ENCODE data around the gene LSM5. TPM values are rescaled to one million over a fixed set of nuclear protein-coding genes. Genes with fewer than 3 reads are reported as not detected.

The LSM5 gene
- total RNA-seq, 1 experiment from 2014 or later = 108 TPM

DNA sequence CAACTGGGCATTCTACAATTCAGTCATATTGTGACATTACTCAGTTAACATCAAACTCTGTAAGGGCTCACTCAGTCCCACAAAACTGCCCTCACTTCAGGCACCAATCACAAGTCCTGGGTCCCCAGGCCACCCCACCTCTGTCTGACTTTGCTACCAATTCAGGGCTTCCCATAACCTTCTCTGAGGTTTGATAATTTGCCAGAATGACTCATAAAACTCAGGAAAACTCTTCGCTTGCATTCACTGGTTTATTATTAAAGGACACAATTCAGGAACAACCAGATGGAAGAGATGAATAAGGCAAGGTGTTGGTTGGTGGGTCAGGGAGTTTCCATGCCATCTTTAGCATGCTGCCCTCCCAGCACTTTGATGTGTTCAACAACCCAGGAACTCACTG is 46.4 kb upstream of the LSM5 start:
- Histone ChIP-seq H2BK5ac (ENCODE audit: insufficient read length, low read length) (no peak overlapping the region), H2BK20ac (ENCODE audit: low read depth, low read length, poor library complexity, severe bottlenecking) (no peak overlapping the region), H4K91ac (ENCODE audit: insufficient read length, low read depth, low read length) (no peak overlapping the region), H2AFZ (ENCODE audit: low read length) (no peak overlapping the region), H3K9ac (ENCODE audit: extremely low read depth, insufficient read length, low read length) (no peak overlapping the region), H3K27ac (ENCODE audit: insufficient read length, low read depth, low read length) (no peak overlapping the region), H3K79me2 (ENCODE audit: insufficient read depth, low read length) (peaks cover 2% of the 10 kb centered on the region; the same call in 1 of the 2 replicates), H4K5ac (ENCODE audit: insufficient read length, low read depth, low read length) (no peak overlapping the region), H3K9me3 (ENCODE audit: control insufficient read depth, low read depth, low read length) (no peaks in the 10 kb centered on the region), H3K18ac (ENCODE audit: insufficient read length, low read depth, low read length) (no peak overlapping the region), H3T11ph (ENCODE audit: low read length) (no peak overlapping the region), H4K20me1 (ENCODE audit: control insufficient read depth, insufficient read depth, insufficient read length) (no peaks in the 10 kb centered on the region), H3K4me1 (ENCODE audit: insufficient read depth, low read length) (peaks cover 7% of the 10 kb centered on the region; the same call in 1 of the 2 replicates), H3K56ac (ENCODE audit: insufficient read length, low read depth, low read length) (no peak overlapping the region), H2BK12ac (ENCODE audit: insufficient read length, low read depth, low read length) (no peak overlapping the region), H2BK15ac (ENCODE audit: low read depth, low read length) (no peak overlapping the region), H2AK5ac (ENCODE audit: insufficient read length, low read length) (no peak overlapping the region), H3K23me2 (ENCODE audit: insufficient read length, low read depth, low read length, poor library complexity, severe bottlenecking) (no peaks in the 10 kb centered on the region), H3K79me1 (ENCODE audit: insufficient read depth, low read depth, low read length, poor library complexity, severe bottlenecking) (no peaks in the 10 kb centered on the region), H4K8ac (replicated peaks; ENCODE audit: insufficient read length, low read depth, low read length) (no peak overlapping the region), H3K27me3 (ENCODE audit: insufficient read depth, low read length) (no peaks in the 10 kb centered on the region), H3K23ac (ENCODE audit: insufficient read length, low read depth, low read length) (no peak overlapping the region), H3K4ac (ENCODE audit: low read depth, low read length) (no peak overlapping the region), H3K14ac (ENCODE audit: insufficient read depth, low read length) (no peak overlapping the region), H2BK120ac (ENCODE audit: low read depth, low read length, poor library complexity, severe bottlenecking) (no peak overlapping the region), H3K4me2 (ENCODE audit: insufficient read depth, insufficient read length, low read length) (no peak overlapping the region)
- WGBS (ENCODE audit: extremely low coverage, insufficient read length, low lambda C conversion rate) = no CpG with 5 or more reads among the region's 1 CpG
- no peaks in the 10 kb centered on the region; a peak in 2 of 7 replicates for H3K36me3 Mint-ChIP-seq (ENCODE audit: insufficient read depth in 1 of 3, low read depth in 3 of 3)
- no peak overlapping the region for H3K27ac Mint-ChIP-seq
- H3K9me3 Mint-ChIP-seq = no peaks in the 10 kb centered on the region
- TF ChIP-seq, protein P1, sequence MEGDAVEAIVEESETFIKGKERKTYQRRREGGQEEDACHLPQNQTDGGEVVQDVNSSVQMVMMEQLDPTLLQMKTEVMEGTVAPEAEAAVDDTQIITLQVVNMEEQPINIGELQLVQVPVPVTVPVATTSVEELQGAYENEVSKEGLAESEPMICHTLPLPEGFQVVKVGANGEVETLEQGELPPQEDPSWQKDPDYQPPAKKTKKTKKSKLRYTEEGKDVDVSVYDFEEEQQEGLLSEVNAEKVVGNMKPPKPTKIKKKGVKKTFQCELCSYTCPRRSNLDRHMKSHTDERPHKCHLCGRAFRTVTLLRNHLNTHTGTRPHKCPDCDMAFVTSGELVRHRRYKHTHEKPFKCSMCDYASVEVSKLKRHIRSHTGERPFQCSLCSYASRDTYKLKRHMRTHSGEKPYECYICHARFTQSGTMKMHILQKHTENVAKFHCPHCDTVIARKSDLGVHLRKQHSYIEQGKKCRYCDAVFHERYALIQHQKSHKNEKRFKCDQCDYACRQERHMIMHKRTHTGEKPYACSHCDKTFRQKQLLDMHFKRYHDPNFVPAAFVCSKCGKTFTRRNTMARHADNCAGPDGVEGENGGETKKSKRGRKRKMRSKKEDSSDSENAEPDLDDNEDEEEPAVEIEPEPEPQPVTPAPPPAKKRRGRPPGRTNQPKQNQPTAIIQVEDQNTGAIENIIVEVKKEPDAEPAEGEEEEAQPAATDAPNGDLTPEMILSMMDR (conservative IDR thresholded peaks at IDR 0.05) = no peak
- H3K4me1 Mint-ChIP-seq = peaks cover 7 to 10% of the 10 kb centered on the region in 2 experiments
- no peak for DNase-seq
- no peaks in the 10 kb centered on the region for H3K27me3 Mint-ChIP-seq (ENCODE audit: low read depth)
- no peak overlapping the region for H3K4me3 Mint-ChIP-seq

Data from H9 (cell line).